SH-SY5Y (cell line): ENCODE results near the gene HDHD5.

Experiments
- GATA2 ChIP-seq: IDR thresholded peaks from 2 replicates; pipeline ENCODE4 v1.6.1; 2011; ENCODE audit warnings: mild to moderate bottlenecking, low read depth, low read length
- GATA3 ChIP-seq: IDR thresholded peaks from 2 replicates; pipeline ENCODE4 v1.6.1; 2011; ENCODE audit warnings: low read depth, mild to moderate bottlenecking, low read length, moderate library complexity

Gene HDHD5

DNA sequence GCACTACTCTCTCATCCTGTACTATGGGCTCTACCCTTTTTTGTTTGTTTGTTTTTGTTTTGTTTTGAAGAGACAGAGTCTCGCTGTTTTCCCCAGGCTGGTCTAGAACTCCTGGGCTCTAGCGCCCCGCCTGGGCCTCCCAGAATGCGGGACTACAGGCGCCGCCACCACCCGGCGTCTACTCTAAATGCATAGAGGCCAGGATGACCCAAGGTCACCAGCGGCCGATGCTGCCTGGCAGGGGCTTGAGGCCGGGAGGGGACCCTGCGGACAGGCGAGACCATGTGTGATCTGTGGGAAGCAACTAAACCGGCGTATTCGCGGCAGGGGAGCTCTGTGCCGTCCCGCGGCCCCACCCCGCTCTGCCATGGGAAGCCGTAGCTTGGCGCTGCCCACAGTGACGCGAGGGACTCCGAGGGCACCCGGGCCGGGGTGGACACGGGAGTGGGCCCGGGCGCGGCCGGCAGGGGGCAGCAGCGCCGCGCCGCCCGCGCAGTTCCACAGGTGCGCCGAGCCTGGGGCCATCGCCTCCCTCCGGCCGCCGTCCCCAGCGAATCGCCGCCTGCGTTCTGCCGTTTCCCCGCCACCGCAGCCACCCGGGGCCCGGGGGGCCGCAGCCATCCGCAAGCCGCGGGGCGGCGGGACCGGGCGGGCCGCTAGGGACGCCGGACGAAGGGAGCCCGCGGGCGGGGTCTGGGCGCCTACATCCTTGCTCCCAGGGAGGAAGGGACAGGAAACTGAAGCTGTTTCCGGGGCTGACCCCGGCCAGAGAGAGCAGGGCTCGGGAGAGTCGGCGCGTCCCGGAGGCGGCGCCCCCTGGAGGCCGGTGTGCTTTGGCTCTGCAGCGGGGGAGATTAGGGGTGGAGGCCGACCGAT, 12.3 kb upstream of the HDHD5 start:
- TF ChIP-seq GATA3, result no peak
- TF ChIP-seq GATA2, result no peak

DNA sequence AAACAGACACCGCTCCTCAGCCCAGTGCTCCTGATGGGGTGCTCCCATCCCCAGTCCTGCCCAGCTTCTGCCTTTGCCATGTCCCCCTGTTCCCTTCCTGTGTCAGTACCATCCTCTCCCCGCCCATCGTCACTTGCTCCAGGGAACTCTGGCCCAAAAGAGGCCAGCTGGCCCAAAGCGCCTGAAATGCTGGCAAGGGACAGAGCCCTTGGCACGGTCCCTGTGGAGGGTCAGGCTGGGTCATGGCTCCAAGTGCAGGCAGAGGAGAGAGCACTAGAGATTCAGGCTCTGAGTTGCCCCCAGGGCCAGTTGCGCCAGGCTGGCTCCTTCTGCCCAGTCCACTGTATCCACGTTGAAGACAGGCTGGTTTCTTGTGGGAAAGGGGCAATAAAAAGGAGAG, 8.4 kb upstream of the HDHD5 start:
- TF ChIP-seq GATA3 (no peak), GATA2 (no peak)

DNA sequence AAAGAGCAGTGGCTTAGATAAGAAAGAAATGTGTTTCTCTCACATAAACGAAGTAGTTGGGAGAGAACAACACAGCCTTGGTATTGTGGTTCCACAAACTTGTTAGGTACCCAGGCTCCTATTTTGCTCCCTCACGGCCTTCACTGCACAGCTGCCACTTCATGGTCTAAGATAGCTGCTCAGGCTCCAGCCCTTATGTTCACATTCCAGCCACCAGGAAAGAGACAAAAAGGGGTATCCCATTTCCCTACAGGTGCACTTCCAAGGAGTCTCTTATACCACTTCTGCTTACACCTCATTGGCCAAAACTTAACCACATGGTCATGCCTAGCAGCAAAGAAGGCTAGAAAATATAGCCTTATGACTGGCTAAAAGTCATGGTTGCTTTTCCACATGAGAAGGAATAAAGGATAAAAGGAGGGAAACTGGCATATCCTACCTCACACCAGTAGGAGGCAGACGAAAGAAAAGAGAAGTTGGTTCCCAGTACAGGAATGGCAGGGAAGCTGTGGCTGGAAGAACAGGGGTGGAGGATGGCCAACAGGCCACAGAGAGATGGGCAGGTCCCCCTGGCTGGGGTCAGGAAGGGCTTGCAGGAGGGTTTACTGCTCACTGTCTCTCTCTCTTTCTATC, 5.4 kb upstream of the HDHD5 start:
- TF ChIP-seq GATA2, result no peak
- no peak for TF ChIP-seq GATA3

DNA sequence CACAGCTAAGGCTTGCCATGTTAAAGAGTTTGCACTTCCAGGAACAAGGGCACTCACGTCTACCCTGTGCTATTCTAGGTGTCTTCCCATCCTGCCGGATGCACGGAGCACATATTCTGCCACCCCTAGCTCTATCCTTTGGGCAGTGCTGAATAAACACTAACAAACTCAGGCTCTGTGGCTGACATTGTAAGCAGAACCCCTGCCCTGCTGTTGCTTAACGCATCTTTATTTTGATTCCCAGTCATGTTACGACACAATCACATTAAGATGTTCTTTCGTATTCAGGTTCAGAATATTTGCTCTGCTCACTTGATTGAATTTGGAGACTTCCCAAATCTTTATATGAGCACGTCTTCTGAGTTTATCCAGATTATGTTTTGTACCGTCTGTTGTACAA, 3.7 kb upstream of the HDHD5 start:
- no peak for TF ChIP-seq GATA3
- no peak for TF ChIP-seq GATA2

GRCh38 chr22:17161991-17162390, 2.9 kb upstream of the HDHD5 start:
- no peak for TF ChIP-seq GATA2

DNA sequence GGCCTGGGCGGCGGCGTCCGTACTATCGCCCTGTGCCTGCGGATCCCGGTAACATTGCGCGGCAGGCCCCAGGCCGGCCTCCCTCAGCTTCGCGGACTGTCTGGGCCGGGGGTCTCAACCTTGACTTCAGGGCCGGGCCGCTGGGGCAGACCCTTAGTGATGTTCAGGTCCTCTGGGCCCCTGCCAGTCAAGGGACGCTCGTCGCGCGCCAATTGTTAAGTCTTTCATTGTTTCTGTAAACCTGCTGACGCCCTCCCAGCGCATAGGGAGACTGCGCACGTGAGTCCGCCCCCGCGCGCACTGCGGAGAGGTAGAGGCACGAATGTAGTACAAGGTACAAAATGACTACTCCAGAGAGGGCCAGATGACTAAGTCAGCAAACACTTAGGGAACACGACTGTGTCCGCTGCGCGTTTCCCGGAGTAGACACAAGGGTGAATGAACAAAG, 451 bp upstream of the HDHD5 start:
- TF ChIP-seq GATA3 (no peak), GATA2 (no peak)

GRCh38 chr22:17158176-17158567, 905 bp downstream of the HDHD5 start:
- TF ChIP-seq GATA2 (no peak), GATA3 (no peak)

GRCh38 chr22:17157714-17158113, 1.4 kb downstream of the HDHD5 start:
- TF ChIP-seq GATA3 (no peak), GATA2 (no peak)

GRCh38 chr22:17155941-17156340, 3.1 kb downstream of the HDHD5 start:
- TF ChIP-seq GATA2 (no peak), GATA3 (no peak)

DNA sequence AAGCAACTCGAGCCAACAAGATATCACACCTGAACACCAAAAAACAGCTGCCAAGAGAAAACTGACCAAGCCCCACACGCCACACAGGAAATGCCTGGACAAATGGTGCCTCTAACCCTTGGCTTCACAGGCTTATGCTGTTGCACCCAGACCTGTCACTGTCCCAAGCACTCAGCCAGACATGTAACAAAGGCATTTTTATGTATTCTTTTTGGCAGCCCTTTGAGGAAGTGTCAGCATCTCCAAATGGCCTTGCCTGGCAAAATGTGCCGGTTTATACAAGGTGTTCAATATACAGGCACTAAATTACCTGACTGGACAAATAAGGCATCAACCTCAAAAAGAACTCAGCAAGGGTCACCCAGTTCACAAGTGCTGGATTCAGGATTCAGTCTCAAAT, 6.1 kb downstream of the HDHD5 start:
- TF ChIP-seq GATA2 (no peak), GATA3 (no peak)

- TF ChIP-seq GATA2, result no peak
- TF ChIP-seq GATA3, result no peak
Observed at GRCh38 chr22:17152340-17152739, 6.7 kb downstream of the HDHD5 start.

DNA sequence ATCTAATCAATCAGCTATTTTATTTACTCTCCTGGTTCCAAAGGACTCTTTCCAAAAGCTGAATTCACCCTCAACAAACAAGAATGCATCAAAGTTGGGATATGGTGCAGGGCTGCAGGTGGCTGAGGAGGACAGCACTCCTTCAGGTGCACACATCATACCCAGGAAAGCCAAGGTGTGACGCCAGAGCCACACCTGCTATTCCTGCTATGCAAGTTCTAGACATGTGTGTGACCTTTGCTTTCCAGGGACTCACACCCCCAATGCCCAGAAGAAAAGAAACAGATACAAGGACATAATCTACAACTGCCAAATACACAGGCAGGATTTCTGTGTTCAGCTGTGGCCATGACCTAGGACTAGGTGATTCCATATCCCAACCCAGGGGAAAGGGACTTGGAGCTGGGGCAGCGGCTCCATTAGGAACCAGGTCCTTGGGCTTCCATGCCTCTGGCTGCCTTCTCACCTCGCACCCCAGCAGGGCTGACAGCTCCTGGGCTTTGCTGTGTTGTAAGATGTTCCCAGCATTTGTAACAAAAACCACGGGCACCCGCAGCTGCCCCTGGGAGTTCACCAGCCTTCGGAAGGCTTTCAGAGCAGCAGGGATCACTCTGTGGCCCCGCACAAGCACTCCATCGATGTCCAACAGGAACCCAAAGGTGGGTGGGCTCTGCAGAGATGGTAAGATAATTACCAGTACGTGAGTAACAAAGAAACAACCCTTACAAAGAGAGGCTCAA, 9.8 kb downstream of the HDHD5 start:
- TF ChIP-seq GATA3 (no peak), GATA2 (no peak)

GRCh38 chr22:17145021-17145680, 13.9 kb downstream of the HDHD5 start:
- no peak for TF ChIP-seq GATA3
- no peak for TF ChIP-seq GATA2

DNA sequence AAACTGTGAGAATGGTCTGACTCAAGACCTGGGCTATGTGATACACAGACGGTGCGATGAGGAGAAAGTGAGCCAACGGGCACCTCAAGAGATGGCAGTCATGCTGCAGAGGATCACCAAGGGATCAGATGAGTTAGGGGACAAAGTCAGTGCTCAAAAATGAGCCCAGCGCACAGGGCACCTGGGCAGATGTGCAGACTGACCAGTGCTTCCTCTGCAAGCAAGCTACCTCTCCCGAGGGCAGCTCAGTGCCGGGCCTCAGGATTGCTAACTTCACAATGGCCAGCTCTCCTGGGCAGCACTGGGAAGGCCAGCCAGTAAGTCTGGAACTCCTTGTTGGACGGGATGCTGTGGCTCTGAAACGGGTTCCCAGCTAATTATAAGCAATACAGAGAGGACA, 15.3 kb downstream of the HDHD5 start:
- TF ChIP-seq GATA3, result no peak
- no peak for TF ChIP-seq GATA2
